ENCODE measurements around the gene FBXL3.

DNA sequence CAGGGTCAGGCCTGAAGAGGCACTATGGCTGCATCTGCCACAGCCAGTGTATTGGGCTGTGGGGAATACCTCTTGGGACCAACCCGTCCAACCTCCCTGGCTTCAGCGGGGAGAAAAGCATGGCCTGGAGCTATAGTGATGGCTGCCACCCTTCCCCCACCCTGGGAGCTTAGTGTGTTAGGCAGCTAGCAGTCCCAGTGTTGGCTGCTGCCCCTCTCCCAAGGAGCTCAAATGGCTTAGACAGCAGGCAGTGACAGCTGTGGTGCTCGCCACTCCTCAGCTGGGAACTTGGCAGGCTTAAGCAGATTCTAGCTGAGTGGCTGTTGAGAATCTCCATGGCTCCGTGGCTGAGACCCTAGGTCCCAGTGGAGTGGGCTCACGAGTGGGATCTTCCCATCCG, 58.9 kb downstream of the FBXL3 start:
- TF ChIP-seq CTCF (IDR thresholded peaks at IDR 0.05) (no peak), POLR2AphosphoS5 (IDR thresholded peaks at IDR 0.05; ENCODE audit: insufficient read depth in 1 of 2, low read depth in 1 of 2) (no peak), POLR2A (IDR thresholded peaks at IDR 0.05) (no peak)
